Spleen (tissue), 7 donors: ENCODE results near the gene SDSL.

Source experiments
- CTCF ChIP-seq, 11 experiments: fragments of 200-600 bp in 7 of 11; fragments of 450-650 bp in 4 of 11; sonication (generic) in 4 of 11; IDR thresholded peaks in 8 of 11; conservative IDR thresholded peaks in 3 of 11; 1 replicate in 7 of 11; 2 replicates in 4 of 11; pipeline versions ENCODE4 v1.4.0 to v1.8.0; 2016 to 2021; ENCODE audit warnings: antibody characterized with exemption in 11 of 11, inconsistent platforms in 4 of 11, mild to moderate bottlenecking in 1 of 11
- POLR2AphosphoS5 ChIP-seq, 3 donors: sonication (generic); formaldehyde crosslinking; IDR thresholded peaks; one replicate each; pipeline ENCODE4 v1.5.1; 2017; ENCODE audit warnings: antibody characterized with exemption in 3 of 3
- donor health status: DM: no; HTN: no; CAD: no; lungs with moderate emphysema.
- donor health status: DM: no; HTN: no; CAD: no.
- donor health status: DM: no; HTN: no; CAD: no.

GRCh38 chr12:113374823-113375428 is 47.3 kb upstream of the SDSL start:
- TF ChIP-seq POLR2AphosphoS5 (IDR thresholded peaks at IDR 0.05) (no peak), CTCF (IDR thresholded peaks at IDR 0.05 in 8 of 11, conservative IDR thresholded peaks at IDR 0.05 in 3 of 11) (no peak)
